Loucy (cell line): Measurements from ENCODE around the gene SLC16A8.

Source experiments
- H2AFZ ChIP-seq: fragments of 200-600 bp; sonication (generic); 2 replicates; pipeline ENCODE4 v1.6.0; 2016; ENCODE audit warnings: antibody characterized with exemption, mild to moderate bottlenecking, low read length, moderate library complexity
- H3F3A ChIP-seq: fragments of 200-600 bp; 2 replicates; pipeline ENCODE4 v1.6.0; 2016; ENCODE audit warnings: antibody characterized with exemption, low read depth, mild to moderate bottlenecking
- H3K27me3 ChIP-seq: fragments of 200-600 bp; sonication (generic); 2 replicates; pipeline ENCODE4 v1.6.1; 2014; ENCODE audit warnings: low read length, mild to moderate bottlenecking; ENCODE audit not compliant: insufficient read depth, poor library complexity, severe bottlenecking
- H3K36me3 ChIP-seq: fragments of 200-600 bp; sonication (generic); 2 replicates; pipeline ENCODE4 v1.6.1; 2016; ENCODE audit warnings: low read length; ENCODE audit not compliant: insufficient read depth
- H3K4me1 ChIP-seq: fragments of 200-600 bp; sonication (generic); 2 replicates; pipeline ENCODE4 v1.5.1; 2014; ENCODE audit warnings: low read length, mild to moderate bottlenecking; ENCODE audit not compliant: insufficient read depth, poor library complexity, severe bottlenecking
- H3K4me2 ChIP-seq: fragments of 200-600 bp; sonication (generic); 2 replicates; pipeline ENCODE4 v1.6.0; 2014; ENCODE audit warnings: antibody characterized with exemption, low read length, low read depth, mild to moderate bottlenecking; ENCODE audit not compliant: poor library complexity, severe bottlenecking
- H3K4me3 ChIP-seq: fragments of 200-600 bp; sonication (generic); 2 replicates; pipeline ENCODE4 v1.5.1; 2014; ENCODE audit warnings: low read length, mild to moderate bottlenecking, mixed read lengths; ENCODE audit not compliant: poor library complexity, severe bottlenecking
- H3K79me2 ChIP-seq: fragments of 200-600 bp; sonication (generic); 2 replicates; pipeline ENCODE4 v1.6.1; 2014; ENCODE audit warnings: low read length; ENCODE audit not compliant: insufficient read depth
- H3K9ac ChIP-seq: fragments of 200-600 bp; sonication (generic); 2 replicates; pipeline ENCODE4 v1.6.0; 2014; ENCODE audit warnings: mild to moderate bottlenecking, low read depth, low read length, moderate library complexity; ENCODE audit not compliant: poor library complexity, severe bottlenecking
- H3K9me2 ChIP-seq: fragments of 200-600 bp; sonication (generic); replicated peaks from 2 replicates; pipeline ENCODE4 v1.6.1; 2016; ENCODE audit warnings: low read depth, low read length, mixed read lengths
- H3K9me3 ChIP-seq: fragments of 200-600 bp; sonication (generic); 2 replicates; pipeline ENCODE4 v1.6.1; 2014; ENCODE audit warnings: mild to moderate bottlenecking, antibody characterized with exemption, low read length, low read depth; ENCODE audit not compliant: insufficient read depth
- H4K20me1 ChIP-seq: fragments of 200-600 bp; sonication (generic); 2 replicates; pipeline ENCODE4 v1.6.0; 2014; ENCODE audit warnings: antibody characterized with exemption, low read length, mild to moderate bottlenecking; ENCODE audit not compliant: insufficient read depth, poor library complexity, severe bottlenecking
- EZH2phosphoT487 ChIP-seq: fragments of 200-600 bp; IDR thresholded peaks from 2 replicates; pipeline ENCODE4 v1.6.1; 2018; ENCODE audit warnings: antibody characterized with exemption, mild to moderate bottlenecking, moderate library complexity, borderline replicate concordance
- TF ChIP-seq, protein P1 (sequence below): fragments of 200-600 bp; sonication (generic); conservative IDR thresholded peaks from 2 replicates; pipeline ENCODE4 v1.5.1; 2014; ENCODE audit warnings: mild to moderate bottlenecking, antibody characterized with exemption, low read length

Gene SLC16A8

DNA sequence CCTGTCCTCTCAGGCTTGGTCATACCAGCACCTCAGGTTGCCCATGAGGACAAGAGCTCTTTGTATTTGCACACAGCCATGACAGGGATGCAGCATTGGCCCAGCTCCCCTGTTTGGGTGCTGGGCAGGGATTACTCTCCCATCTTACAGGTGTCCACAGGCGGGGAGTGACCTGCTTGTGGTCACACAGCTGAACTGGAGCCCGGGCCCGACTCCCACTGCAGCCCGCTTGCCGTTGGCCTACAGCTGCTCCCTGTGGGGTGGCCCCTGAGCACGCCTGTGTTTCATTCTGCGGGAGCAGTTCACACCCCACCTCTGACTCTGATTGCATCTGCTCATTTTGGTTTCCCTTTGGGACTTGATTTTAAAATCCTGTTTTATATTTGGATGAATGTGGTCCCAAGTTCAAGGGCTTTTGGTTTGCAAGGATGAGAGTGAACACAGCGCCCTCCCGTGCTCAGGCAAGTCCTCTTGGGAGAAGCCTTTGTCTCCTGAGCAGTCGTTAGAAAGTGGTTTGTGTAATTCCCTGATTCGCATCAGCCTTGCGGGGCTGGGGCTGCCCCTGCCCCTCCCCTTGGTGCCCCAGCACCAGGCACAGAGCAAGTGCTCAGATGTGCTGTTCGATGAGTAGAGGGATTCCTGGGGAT lies 17.5 kb downstream of the SLC16A8 start:
- no peak overlapping the region for H3K4me2 ChIP-seq
- TF ChIP-seq EZH2phosphoT487, result no peak
- TF ChIP-seq, protein P1, sequence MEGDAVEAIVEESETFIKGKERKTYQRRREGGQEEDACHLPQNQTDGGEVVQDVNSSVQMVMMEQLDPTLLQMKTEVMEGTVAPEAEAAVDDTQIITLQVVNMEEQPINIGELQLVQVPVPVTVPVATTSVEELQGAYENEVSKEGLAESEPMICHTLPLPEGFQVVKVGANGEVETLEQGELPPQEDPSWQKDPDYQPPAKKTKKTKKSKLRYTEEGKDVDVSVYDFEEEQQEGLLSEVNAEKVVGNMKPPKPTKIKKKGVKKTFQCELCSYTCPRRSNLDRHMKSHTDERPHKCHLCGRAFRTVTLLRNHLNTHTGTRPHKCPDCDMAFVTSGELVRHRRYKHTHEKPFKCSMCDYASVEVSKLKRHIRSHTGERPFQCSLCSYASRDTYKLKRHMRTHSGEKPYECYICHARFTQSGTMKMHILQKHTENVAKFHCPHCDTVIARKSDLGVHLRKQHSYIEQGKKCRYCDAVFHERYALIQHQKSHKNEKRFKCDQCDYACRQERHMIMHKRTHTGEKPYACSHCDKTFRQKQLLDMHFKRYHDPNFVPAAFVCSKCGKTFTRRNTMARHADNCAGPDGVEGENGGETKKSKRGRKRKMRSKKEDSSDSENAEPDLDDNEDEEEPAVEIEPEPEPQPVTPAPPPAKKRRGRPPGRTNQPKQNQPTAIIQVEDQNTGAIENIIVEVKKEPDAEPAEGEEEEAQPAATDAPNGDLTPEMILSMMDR, result no peak
- no peaks in the 10 kb centered on the region for H3K79me2 ChIP-seq
- H3K4me1 ChIP-seq, result no peaks in the 10 kb centered on the region
- H3K9ac ChIP-seq, result no peak overlapping the region
- H3K9me3 ChIP-seq, result no peaks in the 10 kb centered on the region
- H3K4me3 ChIP-seq, result no peak overlapping the region
- H3K27me3 ChIP-seq, result no peaks in the 10 kb centered on the region
- H2AFZ ChIP-seq, result no peak overlapping the region
- no peaks in the 10 kb centered on the region for H4K20me1 ChIP-seq
- no peaks in the 10 kb centered on the region for H3F3A ChIP-seq
- no peaks in the 10 kb centered on the region for H3K9me2 ChIP-seq
- no peaks in the 10 kb centered on the region for H3K36me3 ChIP-seq

DNA sequence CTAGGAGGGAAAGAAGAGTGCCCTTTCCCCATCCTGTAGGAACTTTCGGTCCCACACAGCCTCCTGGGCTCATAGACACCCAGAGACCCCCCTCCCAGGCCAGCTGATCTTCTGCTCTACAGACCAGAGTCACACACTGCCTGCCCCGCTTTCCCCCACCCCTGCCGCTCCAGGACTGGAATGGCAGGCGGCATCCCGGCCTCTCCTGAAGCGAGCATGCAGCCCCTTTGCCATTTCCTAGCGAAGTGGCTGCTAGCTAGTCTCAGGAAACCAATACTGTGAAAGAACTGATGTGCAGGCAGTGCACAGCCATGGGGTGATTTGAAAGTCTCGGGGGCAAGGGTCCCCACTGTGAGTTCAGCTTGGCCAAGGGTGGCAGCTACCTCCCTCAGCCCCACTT lies 18.4 kb downstream of the SLC16A8 start:
- H2AFZ ChIP-seq, result no peak overlapping the region
- no peak overlapping the region for H3K4me3 ChIP-seq
- H3K4me1 ChIP-seq, result no peaks in the 10 kb centered on the region
- H4K20me1 ChIP-seq, result no peaks in the 10 kb centered on the region
- H3K27me3 ChIP-seq, result no peaks in the 10 kb centered on the region
- H3K36me3 ChIP-seq, result no peaks in the 10 kb centered on the region
- no peak overlapping the region for H3K9ac ChIP-seq
- H3F3A ChIP-seq, result no peaks in the 10 kb centered on the region
- no peak overlapping the region for H3K4me2 ChIP-seq
- H3K9me2 ChIP-seq, result no peaks in the 10 kb centered on the region
- TF ChIP-seq, protein P1, result no peak
- TF ChIP-seq EZH2phosphoT487, result no peak
- no peaks in the 10 kb centered on the region for H3K79me2 ChIP-seq
- H3K9me3 ChIP-seq, result no peaks in the 10 kb centered on the region

DNA sequence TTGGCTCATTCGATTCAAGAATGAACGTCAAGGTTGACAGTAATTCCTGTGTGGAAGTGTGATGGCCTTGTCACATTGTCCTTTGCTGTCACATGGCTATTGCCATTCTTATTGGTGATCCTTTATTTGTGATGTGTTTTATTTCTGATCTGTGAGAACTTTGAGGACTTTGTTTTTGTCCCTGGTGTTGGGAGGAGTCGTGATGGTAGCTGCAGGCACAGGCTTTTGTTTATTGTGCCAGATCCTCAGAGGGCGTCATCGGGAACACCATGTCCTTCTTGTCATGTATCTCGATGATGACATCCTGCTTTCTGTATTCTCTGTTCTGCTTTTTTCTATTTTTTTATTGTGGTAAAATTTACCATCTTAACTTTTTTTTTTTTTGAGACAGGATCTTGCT lies 21.2 kb downstream of the SLC16A8 start:
- TF ChIP-seq, protein P1, result no peak
- TF ChIP-seq EZH2phosphoT487, result no peak
- Histone ChIP-seq H3K27me3 (no peaks in the 10 kb centered on the region), H3K4me1 (no peaks in the 10 kb centered on the region), H3K4me2 (no peak overlapping the region), H3K9ac (no peak overlapping the region), H4K20me1 (no peaks in the 10 kb centered on the region), H3K4me3 (no peak overlapping the region), H3K9me3 (no peaks in the 10 kb centered on the region), H3K9me2 (no peaks in the 10 kb centered on the region), H3F3A (no peaks in the 10 kb centered on the region), H3K79me2 (no peaks in the 10 kb centered on the region), H2AFZ (no peak overlapping the region), H3K36me3 (no peaks in the 10 kb centered on the region)
